Ascending aorta (tissue), 2 donors: ENCODE results near the gene NOC4L. TPM values are rescaled to one million over a fixed set of nuclear protein-coding genes. Genes with fewer than 3 reads are reported as not detected.

Experiments
- DNase-seq, 2 donors: peaks; one replicate each; pipeline ENCODE4 v3.0.0-alpha.2; 2019; ENCODE audit warnings: low spot score in 2 of 2
- H3K27ac ChIP-seq, 2 donors: fragments of 200-600 bp; sonication (generic); one replicate each; pipeline ENCODE4 v1.5.1; 2016 to 2017; ENCODE audit warnings: mild to moderate bottlenecking in 1 of 2
- H3K27me3 ChIP-seq: fragments of 200-600 bp; sonication (generic); one replicate; pipeline ENCODE4 v1.5.1; 2017
- H3K36me3 ChIP-seq, 2 donors: fragments of 200-600 bp; sonication (generic); one replicate each; pipeline ENCODE4 v1.5.1; 2016
- H3K4me1 ChIP-seq, 2 donors: fragments of 200-600 bp; sonication (generic); one replicate each; pipeline ENCODE4 v1.5.1; 2016 to 2017; ENCODE audit warnings: mild to moderate bottlenecking in 1 of 2
- H3K4me3 ChIP-seq, 2 donors: fragments of 200-600 bp; sonication (generic); one replicate each; pipeline ENCODE4 v1.5.1; 2016 to 2017; ENCODE audit warnings: mild to moderate bottlenecking in 1 of 2
- H3K9me3 ChIP-seq, 2 donors: fragments of 200-600 bp; sonication (generic); one replicate each; pipeline ENCODE4 v1.5.1; 2016
- CTCF ChIP-seq, 3 experiments: fragments of 200-600 bp in 2 of 3; fragments of 450-650 bp in 1 of 3; sonication (generic) in 2 of 3; IDR thresholded peaks; one replicate each; pipeline ENCODE4 v1.5.1; 2016 to 2019; ENCODE audit warnings: antibody characterized with exemption in 3 of 3, mild to moderate bottlenecking in 1 of 3, moderate library complexity in 1 of 3
- intact Hi-C: fragments of 100-400 bp; cut with DNase I; formaldehyde crosslinking; loops from one replicate; pipeline ENCODE4 v1.15.1; 2023
- total RNA-seq: library from RNA; depleted of rRNA; stranded (reverse); fragments of >200 nt; gene quantifications from one replicate; pipeline ENCODE4 v1.1.0, GENCODE V29; 2016

The NOC4L gene
- total RNA-seq, 1 donor from 2014 or later = 9.2 TPM

- intact Hi-C loops = no loop called here
- Histone ChIP-seq H3K36me3 (no peaks in the 10 kb centered on the region), H3K4me3 (no peak overlapping the region), H3K27ac (no peak overlapping the region), H3K4me1 (peaks cover 4 to 6% of the 10 kb centered on the region in 2 donors), H3K9me3 (no peaks in the 10 kb centered on the region), H3K27me3 (no peaks in the 10 kb centered on the region)
- no peak for DNase-seq
- no peak for TF ChIP-seq CTCF (IDR thresholded peaks at IDR 0.05)
Measured at GRCh38 chr12:132165584-132165983, 21.3 kb downstream of the NOC4L start.

- H3K27ac ChIP-seq = no peak overlapping the region
- H3K4me1 ChIP-seq = peaks cover 4 to 6% of the 10 kb centered on the region in 2 donors
- no peak for TF ChIP-seq CTCF (IDR thresholded peaks at IDR 0.05)
- H3K27me3 ChIP-seq = no peaks in the 10 kb centered on the region
- no peak for DNase-seq
- H3K9me3 ChIP-seq = no peaks in the 10 kb centered on the region
- intact Hi-C loops = no loop called here
- no peaks in the 10 kb centered on the region for H3K36me3 ChIP-seq
- no peak overlapping the region for H3K4me3 ChIP-seq
Measured at GRCh38 chr12:132166093-132166492, 21.8 kb downstream of the NOC4L start.

- DNase-seq = no peak
- Histone ChIP-seq H3K27me3 (no peaks in the 10 kb centered on the region), H3K36me3 (no peaks in the 10 kb centered on the region), H3K4me3 (no peak overlapping the region), H3K9me3 (no peaks in the 10 kb centered on the region), H3K4me1 (peaks cover 4 to 6% of the 10 kb centered on the region in 2 donors), H3K27ac (no peak overlapping the region)
- intact Hi-C loops = no loop called here
- TF ChIP-seq CTCF (IDR thresholded peaks at IDR 0.05) = no peak
Measured at GRCh38 chr12:132166801-132167591, 22.7 kb downstream of the NOC4L start.

GRCh38 chr12:132167611-132168310, 23.5 kb downstream of the NOC4L start:
- Histone ChIP-seq H3K27ac (no peak overlapping the region), H3K27me3 (no peaks in the 10 kb centered on the region), H3K4me3 (no peak overlapping the region), H3K36me3 (no peaks in the 10 kb centered on the region), H3K9me3 (no peaks in the 10 kb centered on the region), H3K4me1 (peaks cover 4 to 6% of the 10 kb centered on the region in 2 donors)
- no peak for TF ChIP-seq CTCF (IDR thresholded peaks at IDR 0.05)
- intact Hi-C loops = no loop called here
- DNase-seq = no peak

- TF ChIP-seq CTCF (IDR thresholded peaks at IDR 0.05) = no peak
- no peaks in the 10 kb centered on the region for H3K27me3 ChIP-seq
- no peaks in the 10 kb centered on the region for H3K36me3 ChIP-seq
- H3K9me3 ChIP-seq = no peaks in the 10 kb centered on the region
- H3K27ac ChIP-seq = no peak overlapping the region
- no peak for DNase-seq
- H3K4me1 ChIP-seq = no peaks in the 10 kb centered on the region
- no peak overlapping the region for H3K4me3 ChIP-seq
- intact Hi-C loops = no loop called here
Measured at GRCh38 chr12:132168311-132169031, 24.2 kb downstream of the NOC4L start.
